HG03469 (cell line): ENCODE measurements around the gene TBC1D10A.

ENCODE experiments used
- ATAC-seq: cut with Tn5 transposase; IDR thresholded peaks from one replicate; pipeline ENCODE4 v1.9.1; 2021; ENCODE audit warnings: mild to moderate bottlenecking, moderate library complexity, moderate number of reproducible peaks; ENCODE audit not compliant: unreplicated experiment

TBC1D10A gene

GRCh38 chr22:30301995-30302809 lies 24.5 kb downstream of the TBC1D10A start:
- no peak for ATAC-seq

GRCh38 chr22:30299322-30299721 lies 27.4 kb downstream of the TBC1D10A start:
- ATAC-seq: no peak

- no peak for ATAC-seq
Observed at GRCh38 chr22:30297991-30298701, 28.6 kb downstream of the TBC1D10A start.

- ATAC-seq: no peak
Observed at GRCh38 chr22:30297276-30297990, 29.3 kb downstream of the TBC1D10A start.

GRCh38 chr22:30296833-30297232 lies 29.9 kb downstream of the TBC1D10A start:
- no peak for ATAC-seq

- no peak for ATAC-seq
Observed at GRCh38 chr22:30296324-30296723, 30.4 kb downstream of the TBC1D10A start.

GRCh38 chr22:30295576-30295975 lies 31.2 kb downstream of the TBC1D10A start:
- no peak for ATAC-seq

- ATAC-seq: no peak
Observed at GRCh38 chr22:30294830-30295229, 31.9 kb downstream of the TBC1D10A start.

- no peak for ATAC-seq
Observed at GRCh38 chr22:30294066-30294465, 32.7 kb downstream of the TBC1D10A start.

- ATAC-seq: no peak
Observed at GRCh38 chr22:30293026-30293425, 33.7 kb downstream of the TBC1D10A start.

- no peak for ATAC-seq
Observed at GRCh38 chr22:30292069-30292970, 34.4 kb downstream of the TBC1D10A start.

- ATAC-seq: no peak
Observed at GRCh38 chr22:30291058-30291892, 35.5 kb downstream of the TBC1D10A start.

- no peak for ATAC-seq
Observed at GRCh38 chr22:30290342-30291057, 36.2 kb downstream of the TBC1D10A start.

GRCh38 chr22:30289980-30290313 lies 36.8 kb downstream of the TBC1D10A start:
- ATAC-seq: no peak

- ATAC-seq: peak; percentile 42
Observed at GRCh38 chr22:30289141-30289979, 37.4 kb downstream of the TBC1D10A start, which contains the start of gene CASTOR1. TSS of gene CASTOR1 (minus strand) at chr22:30289505. CDS start at chr22:30289497, 8 bp downstream.

- no peak for ATAC-seq
Observed at GRCh38 chr22:30288419-30289140, 38.2 kb downstream of the TBC1D10A start.

- ATAC-seq: no peak
Observed at GRCh38 chr22:30287648-30288418, 38.9 kb downstream of the TBC1D10A start.
